ENCODE results near the gene TTLL8.

Gene TTLL8

GRCh38 chr22:50002791-50003190, 55.3 kb downstream of the TTLL8 start:
- no peak for DNase-seq (ENCODE audit: low read depth in 2 of 2)

- DNase-seq (ENCODE audit: low read depth in 2 of 2), result no peak
Observed at GRCh38 chr22:50001388-50002231, 56.5 kb downstream of the TTLL8 start.

DNA sequence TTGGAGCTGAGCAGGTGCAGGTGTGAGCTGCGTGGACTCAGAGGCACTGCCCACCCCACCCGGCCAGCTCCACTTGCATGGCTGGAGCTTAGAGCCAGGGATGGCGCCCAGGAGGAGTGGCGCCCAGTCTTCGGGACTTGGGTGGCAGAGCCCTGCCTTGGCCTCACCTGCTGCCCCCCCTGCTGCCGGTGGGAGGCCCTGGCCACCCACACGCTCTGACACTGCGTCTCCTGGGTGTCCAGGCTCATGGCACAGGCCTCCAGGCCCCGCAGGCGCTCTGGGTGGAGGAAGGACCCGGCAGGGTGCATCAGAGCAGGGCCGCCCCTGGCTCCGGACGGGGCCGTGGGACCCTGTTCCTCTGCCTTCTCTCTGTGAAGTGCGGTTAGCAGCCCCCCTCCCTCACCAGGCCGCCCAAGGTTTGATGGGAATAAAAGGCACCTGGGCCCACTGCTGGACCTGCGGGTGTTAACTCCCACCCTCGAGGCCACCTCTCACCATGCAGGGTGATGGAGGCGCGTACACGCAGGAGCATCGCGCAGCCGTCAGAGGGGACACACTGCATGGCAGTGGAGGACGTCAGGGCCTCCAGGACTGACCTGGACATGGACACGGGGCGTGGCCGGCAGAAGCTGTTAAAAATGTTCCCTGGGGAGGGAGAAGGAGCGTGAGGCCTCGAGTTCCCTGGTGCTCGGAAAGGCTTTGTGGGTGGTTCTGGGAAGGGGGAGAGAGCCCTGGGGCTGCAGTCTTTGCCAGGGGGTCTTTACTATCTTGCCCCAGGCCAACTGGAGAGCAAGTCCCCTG, 57.3 kb downstream of the TTLL8 start:
- DNase-seq (ENCODE audit: low read depth in 2 of 2), result no peak

GRCh38 chr22:49999946-50000586, 58.0 kb downstream of the TTLL8 start:
- no peak for DNase-seq (ENCODE audit: low read depth in 2 of 2)

- no peak for DNase-seq (ENCODE audit: low read depth in 2 of 2)
Observed at GRCh38 chr22:49999063-49999945, 58.8 kb downstream of the TTLL8 start.

DNA sequence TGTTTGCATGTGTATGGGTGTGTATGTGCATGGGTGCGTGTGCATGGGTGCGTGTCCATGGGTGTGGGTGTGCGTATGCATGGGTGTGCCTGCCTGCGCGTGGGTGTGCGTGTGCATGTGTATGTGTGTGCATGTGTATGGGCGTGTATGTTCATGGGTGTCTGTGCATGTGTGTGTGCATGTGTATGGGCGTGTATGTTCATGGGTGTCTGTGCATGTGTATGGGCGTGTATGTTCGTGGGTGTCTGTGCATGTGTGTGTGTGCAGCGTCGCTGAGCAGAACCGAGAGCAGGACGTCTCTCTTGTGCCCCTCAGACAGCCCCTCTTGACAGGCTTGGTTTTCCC, 59.4 kb downstream of the TTLL8 start:
- DNase-seq (ENCODE audit: low read depth in 2 of 2), result no peak

GRCh38 chr22:49997932-49998717, 60.0 kb downstream of the TTLL8 start:
- DNase-seq (ENCODE audit: low read depth in 2 of 2), result no peak

- DNase-seq (ENCODE audit: low read depth in 2 of 2), result no peak
Observed at GRCh38 chr22:49997251-49997599, 60.9 kb downstream of the TTLL8 start.

DNA sequence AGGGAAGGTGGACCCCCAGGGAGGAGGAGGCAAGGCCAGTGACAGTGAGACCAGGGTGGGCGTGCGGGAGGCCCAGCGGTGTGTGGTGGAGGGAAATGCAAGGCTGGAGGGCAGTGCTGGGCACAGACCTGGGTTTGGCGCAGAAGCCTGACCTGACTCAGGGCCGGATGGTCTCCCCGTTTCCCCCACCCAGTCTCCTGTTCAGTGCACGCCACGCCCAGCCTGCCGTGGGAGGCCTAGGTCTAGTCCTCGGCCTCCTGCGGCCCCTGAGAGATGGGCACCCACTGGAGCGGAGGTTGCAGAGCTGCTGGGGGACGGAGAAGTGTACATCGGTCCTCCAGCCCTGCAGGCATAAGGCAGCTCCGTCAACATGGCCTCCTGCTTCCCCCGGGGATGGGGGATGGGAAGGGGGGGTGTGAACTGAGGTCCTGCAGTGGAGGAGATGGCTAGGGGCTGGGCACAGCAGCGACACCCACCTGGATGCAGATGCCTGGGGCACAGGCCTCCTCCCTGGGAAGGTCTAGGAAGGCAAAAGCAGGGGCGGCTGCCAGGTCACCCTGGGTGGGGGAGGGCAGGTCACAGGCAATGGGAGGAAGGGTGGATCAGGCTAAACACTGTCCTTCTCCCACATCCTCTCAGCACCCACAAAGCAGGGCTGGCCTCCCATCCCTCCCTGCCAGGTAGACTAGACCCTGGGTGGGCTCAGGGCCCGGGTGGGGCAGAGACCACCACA, 61.4 kb downstream of the TTLL8 start:
- DNase-seq (ENCODE audit: low read depth in 2 of 2), result no peak

DNA sequence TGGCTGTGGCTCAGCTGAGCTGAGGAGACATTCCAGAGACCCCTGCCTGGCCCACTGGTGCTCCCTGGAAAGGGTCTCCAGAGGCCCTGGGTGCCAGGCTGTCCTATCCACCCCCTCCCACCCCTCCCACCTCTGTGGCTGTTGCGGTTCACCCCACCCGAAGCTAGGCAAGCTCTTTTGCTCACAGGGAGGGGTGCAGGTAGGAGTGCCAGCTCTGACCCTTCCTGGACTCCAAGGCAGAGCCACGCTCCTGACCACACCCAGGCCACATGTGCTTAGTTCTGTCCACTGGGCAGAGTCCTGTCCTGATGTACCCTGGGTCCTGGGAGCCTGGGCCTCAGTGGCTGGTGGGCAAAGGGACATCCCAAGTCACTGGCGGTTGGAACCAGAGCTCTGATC, 62.0 kb downstream of the TTLL8 start:
- DNase-seq (ENCODE audit: low read depth in 2 of 2), result no peak

- DNase-seq (ENCODE audit: low read depth in 2 of 2), result no peak
Observed at GRCh38 chr22:49995361-49996118, 62.6 kb downstream of the TTLL8 start.

DNA sequence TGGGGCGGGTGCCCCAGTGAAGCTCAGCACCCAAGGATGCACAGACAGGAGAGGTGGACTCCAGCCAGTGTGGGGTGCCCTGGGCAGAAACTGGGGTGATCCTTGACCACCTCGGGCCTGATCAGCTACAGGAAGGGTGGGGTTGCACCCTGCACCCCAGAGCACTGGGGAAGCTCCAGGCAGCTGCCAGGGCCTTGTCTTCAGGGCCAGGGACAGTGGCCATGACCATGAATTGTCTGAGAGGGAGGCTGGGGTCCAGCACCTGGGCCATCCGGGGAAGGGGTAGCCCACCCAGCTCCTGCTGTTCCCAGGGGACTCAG, 63.1 kb downstream of the TTLL8 start:
- no peak for DNase-seq (ENCODE audit: low read depth in 2 of 2)

- DNase-seq (ENCODE audit: low read depth in 2 of 2), result no peak
Observed at GRCh38 chr22:49994361-49995040, 63.6 kb downstream of the TTLL8 start.

DNA sequence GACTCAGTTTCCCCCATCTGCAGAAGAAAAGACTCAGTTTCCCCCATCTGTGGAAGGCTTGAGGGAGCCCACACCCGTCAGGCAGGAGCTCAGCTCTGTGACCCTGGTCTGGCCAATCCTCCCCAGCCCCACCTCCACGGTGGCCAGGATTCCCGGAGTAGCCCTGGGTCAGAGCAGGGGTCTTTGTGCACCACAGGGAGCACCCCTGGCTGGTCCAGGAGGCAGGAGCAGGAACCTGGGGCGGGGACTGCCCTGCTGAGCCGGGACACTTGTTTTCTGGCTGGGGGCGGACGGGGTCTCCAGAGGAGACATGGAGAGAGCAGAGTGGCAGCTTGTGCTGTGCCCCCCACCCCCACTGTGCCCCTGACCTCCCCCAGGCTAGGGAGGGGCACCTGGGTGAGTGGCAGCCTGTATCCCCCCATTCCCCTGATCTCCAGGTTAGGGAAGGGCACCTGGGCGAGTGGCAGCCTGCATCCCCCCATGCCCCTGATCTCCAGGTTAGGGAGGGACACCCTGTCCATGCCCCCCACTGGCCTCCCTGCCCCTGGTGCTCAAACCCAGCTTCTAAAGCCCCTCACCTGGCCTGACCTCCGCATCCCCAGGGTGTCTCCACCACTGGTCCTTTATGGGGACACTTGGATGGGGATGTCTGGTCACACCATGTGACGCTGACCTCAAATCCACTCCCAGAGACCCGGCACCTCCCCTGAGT, 64.3 kb downstream of the TTLL8 start:
- DNase-seq (ENCODE audit: low read depth in 2 of 2), result no peak

GRCh38 chr22:49992921-49993648, 65.0 kb downstream of the TTLL8 start:
- no peak for DNase-seq (ENCODE audit: low read depth in 2 of 2)

GRCh38 chr22:49991907-49992533, 66.1 kb downstream of the TTLL8 start:
- DNase-seq (ENCODE audit: low read depth in 2 of 2), result no peak

- DNase-seq (ENCODE audit: low read depth in 2 of 2), result no peak
Observed at GRCh38 chr22:49991167-49991566, 66.9 kb downstream of the TTLL8 start.

All from stimulated activated CD8-positive, alpha-beta memory T cell treated with anti-CD3 and anti-CD28 coated beads, Interleukin-15, amount 100 ng/mL, for 48 hours (primary cell).